Pancreas (tissue), 10 donors: ENCODE results near the gene CEP97. TPM values are rescaled to one million over a fixed set of nuclear protein-coding genes. Genes with fewer than 3 reads are reported as not detected.

Experiments used
- ATAC-seq, 4 donors: fragments of 200-7000 bp; cut with Tn5 transposase; one replicate each; pipeline versions ENCODE4 v1.8.0 to v1.9.1; 2020; ENCODE audit warnings: mild to moderate bottlenecking in 4 of 4, moderate library complexity in 4 of 4
- DNase-seq, 6 donors: peaks; one replicate each; pipeline ENCODE4 v3.0.0-alpha.2; 2020
- FAIRE-seq: peaks from 2 replicates; lab custom pipeline; 2012; peaks lifted over from hg19 to GRCh38; lab: Jason Lieb, UNC
- H3K27ac ChIP-seq, 4 donors: fragments of 200-600 bp; sonication (generic); 1 replicate in 3 of 4; 2 replicates in 1 of 4; pipeline versions ENCODE4 v1.5.0 to v1.8.0; 2020
- H3K27me3 ChIP-seq, 4 donors: fragments of 200-600 bp; one replicate each; pipeline ENCODE4 v1.8.0; 2021
- H3K36me3 ChIP-seq, 3 donors: fragments of 200-600 bp; sonication (generic) in 1 of 3; one replicate each; pipeline versions ENCODE4 v1.5.0 to v1.8.0; 2020 to 2021
- H3K4me1 ChIP-seq, 3 donors: fragments of 200-600 bp; one replicate each; pipeline ENCODE4 v1.8.0; 2021
- H3K4me3 ChIP-seq, 4 donors: fragments of 200-600 bp; sonication (generic) in 2 of 4; one replicate each; pipeline versions ENCODE4 v1.5.0 to v1.8.0; 2020 to 2021
- H3K9me3 ChIP-seq, 4 donors: fragments of 200-600 bp; one replicate each; pipeline ENCODE4 v1.8.0; 2021
- WGBS, 2 donors: extraction: QIAGEN DNeasy Blood & Tissue Kit; methylation state at CpG; one replicate each; pipeline ENCODE4 v1.1.7; 2013; 5-methylcytosine and 5-hydroxymethylcytosine counted together
- intact Hi-C, 3 donors: fragments of 100-400 bp; cut with DNase I; formaldehyde crosslinking; loops; one replicate each; pipeline versions ENCODE4 v1.11.1 to v1.14.2; 2022
- polyA plus RNA-seq, 2 donors: library from polyadenylated mRNA; stranded (reverse); fragments of 200-250 nt; gene quantifications; one replicate each; pipeline ENCODE4 v1.2.3, GENCODE V29; 2013
- total RNA-seq, 6 donors: library from RNA; stranded (reverse); fragmentation: NEBNext Ultra II Directional in 4 of 6; extraction: Animal tissue kit (Norgen Biotek cat#: 25700) in 4 of 6; gene quantifications; one replicate each; pipeline versions ENCODE4 v1.2.1 to v1.2.4, GENCODE V29; 2021 to 2023
- TF ChIP-seq, protein P1 (sequence below), 4 donors: fragments of 200-600 bp; sonication (generic) in 3 of 4; IDR thresholded peaks; one replicate each; pipeline versions ENCODE4 v1.5.0 to v1.8.0; 2021; ENCODE audit warnings: antibody characterized with exemption in 4 of 4
- donor health status: healthy with polysubstance abuse.
- donor health status: DM: no; HTN: no; CAD: no; lungs with moderate emphysema.
- donor health status: DM: no; HTN: no; CAD: no.
- donor health status: control.
- donor health status: control.
- donor health status: Bipolar disorder and iron deficiency.
- donor health status: DM: yes; HTN: yes; CAD: no.
- donor health status: DM: no; HTN: no; CAD: no.
- donor health status: DM: no; HTN: no; CAD: no.
- donor health status: DM: yes; HTN: yes; CAD: no.

Gene CEP97
- 1 to 10 TPM; 1.4 to 4.6 (median 2.3) TPM for total RNA-seq
- 1 to 10 TPM in 1 of 2 donors, under 1 TPM in 1; 0.76 to 1.4 TPM for polyA plus RNA-seq

DNA sequence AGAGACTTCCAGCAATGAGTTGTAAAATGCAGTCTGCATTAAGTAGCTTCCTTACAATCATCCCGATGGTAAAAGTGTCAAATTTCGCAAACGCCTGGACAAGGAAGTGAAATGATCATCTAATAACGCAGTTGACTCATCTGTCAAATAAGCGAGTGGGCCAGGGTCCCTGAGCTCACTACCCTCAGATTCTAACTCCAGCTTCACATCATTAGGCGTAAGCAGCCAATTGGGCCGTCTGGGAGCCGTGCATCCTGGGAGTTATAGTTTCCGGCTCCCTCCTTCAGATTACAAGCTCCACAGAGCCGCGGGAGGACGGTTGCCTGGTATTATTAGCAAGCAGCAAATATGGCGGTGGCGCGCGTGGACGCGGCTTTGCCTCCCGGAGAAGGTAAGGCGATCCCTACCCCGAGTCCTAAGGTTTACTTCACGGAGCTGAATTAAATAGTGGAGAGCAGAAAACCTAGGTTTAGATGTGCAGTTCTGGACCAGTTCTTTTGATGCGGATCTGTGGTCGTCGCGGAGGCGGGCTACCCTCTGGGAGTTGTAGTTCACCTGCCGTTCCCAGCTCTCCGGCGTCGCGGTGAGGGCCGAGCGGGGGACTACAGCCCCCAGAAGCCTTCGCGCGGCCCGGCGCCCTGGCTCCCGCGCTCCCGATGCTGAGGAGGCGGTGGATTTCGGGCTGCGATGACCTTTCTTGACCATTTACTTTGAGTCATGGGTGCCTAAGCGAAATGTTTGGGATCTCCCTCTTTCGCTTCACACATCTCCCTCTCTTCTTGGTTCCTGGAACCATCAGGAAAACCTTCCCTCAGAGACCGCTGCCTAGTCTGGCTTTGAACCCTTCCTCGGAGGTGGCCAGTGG, at the start of gene CEP97:
Gene CEP97, plus strand, starts transcription at position 286 of the 865 bp plus-strand sequence. Its CDS starts 63 bp downstream, at position 349.
- TF ChIP-seq, protein P1, sequence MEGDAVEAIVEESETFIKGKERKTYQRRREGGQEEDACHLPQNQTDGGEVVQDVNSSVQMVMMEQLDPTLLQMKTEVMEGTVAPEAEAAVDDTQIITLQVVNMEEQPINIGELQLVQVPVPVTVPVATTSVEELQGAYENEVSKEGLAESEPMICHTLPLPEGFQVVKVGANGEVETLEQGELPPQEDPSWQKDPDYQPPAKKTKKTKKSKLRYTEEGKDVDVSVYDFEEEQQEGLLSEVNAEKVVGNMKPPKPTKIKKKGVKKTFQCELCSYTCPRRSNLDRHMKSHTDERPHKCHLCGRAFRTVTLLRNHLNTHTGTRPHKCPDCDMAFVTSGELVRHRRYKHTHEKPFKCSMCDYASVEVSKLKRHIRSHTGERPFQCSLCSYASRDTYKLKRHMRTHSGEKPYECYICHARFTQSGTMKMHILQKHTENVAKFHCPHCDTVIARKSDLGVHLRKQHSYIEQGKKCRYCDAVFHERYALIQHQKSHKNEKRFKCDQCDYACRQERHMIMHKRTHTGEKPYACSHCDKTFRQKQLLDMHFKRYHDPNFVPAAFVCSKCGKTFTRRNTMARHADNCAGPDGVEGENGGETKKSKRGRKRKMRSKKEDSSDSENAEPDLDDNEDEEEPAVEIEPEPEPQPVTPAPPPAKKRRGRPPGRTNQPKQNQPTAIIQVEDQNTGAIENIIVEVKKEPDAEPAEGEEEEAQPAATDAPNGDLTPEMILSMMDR (IDR thresholded peaks at IDR 0.05): no peak
- FAIRE-seq (peak; percentile 76), DNase-seq (peak; percentile 81 to 93 (median 88)), ATAC-seq (peak; percentile 99 to 100 (median 100))
- H3K36me3 ChIP-seq: no peaks in the 10 kb centered on the region
- no peaks in the 10 kb centered on the region for H3K27me3 ChIP-seq
- intact Hi-C loops: no loop called here
- 0% methylated on average over 49 of the region's 49 CpGs for WGBS, 2 donors
- H3K4me1 ChIP-seq: peaks cover 0 to 7% (median 0%) of the 10 kb centered on the region in 3 donors
- H3K27ac ChIP-seq: peak within 1 kb of the TSS; percentile 14 to 67 (median 40)
- H3K9me3 ChIP-seq: no peaks in the 10 kb centered on the region
- H3K4me3 ChIP-seq: peak within 1 kb of the TSS; percentile 53 to 68 (median 64)

DNA sequence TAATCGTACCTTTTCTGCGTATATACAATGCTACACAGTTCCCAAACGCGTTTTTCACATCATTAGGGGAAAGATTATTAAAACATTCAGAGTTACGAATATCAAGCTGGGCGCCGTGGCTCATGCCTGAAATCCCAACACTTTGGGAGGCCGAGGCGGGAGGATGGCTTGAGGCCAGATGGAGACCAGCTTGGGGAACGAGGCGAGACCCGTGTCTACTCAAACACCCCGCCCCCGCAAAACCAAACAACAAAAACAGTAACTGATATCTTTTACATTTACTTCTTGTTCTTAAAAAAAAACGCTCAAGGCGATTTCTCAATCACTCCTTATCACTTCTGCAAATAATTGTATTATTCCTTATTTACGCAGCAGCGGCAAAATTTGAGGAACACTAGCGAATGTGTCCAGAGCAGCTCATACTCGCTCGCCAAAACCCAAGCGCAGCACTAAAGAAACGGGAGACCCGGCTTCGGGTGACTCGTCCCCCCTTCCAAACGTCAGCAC, 48.7 kb upstream of the CEP97 start:
- H3K9me3 ChIP-seq: no peaks in the 10 kb centered on the region
- peak in 1 of 6 donors; percentile 58 for DNase-seq
- peak overlapping the region; percentile 70 to 98 (median 94) for H3K4me3 ChIP-seq
- TF ChIP-seq, protein P1 (IDR thresholded peaks at IDR 0.05): no peak
- H3K27me3 ChIP-seq: no peaks in the 10 kb centered on the region
- WGBS, 2 donors: 2 to 4% methylated on average over 27 of the region's 27 CpGs
- intact Hi-C loops: no loop called here
- peaks cover 7 to 27% (median 12%) of the 10 kb centered on the region in 3 donors for H3K4me1 ChIP-seq
- FAIRE-seq: no peak
- H3K36me3 ChIP-seq: peaks cover 0 to 7% (median under 1%) of the 10 kb centered on the region in 3 donors
- no peak for ATAC-seq
- H3K27ac ChIP-seq: peak overlapping the region; percentile 88 to 97 (median 96)

- H3K27ac ChIP-seq: peak overlapping the region; percentile 88 to 97 (median 96)
- H3K36me3 ChIP-seq: peaks cover 0 to 13% (median 6%) of the 10 kb centered on the region in 3 donors
- WGBS, 2 donors: 0 to 1% methylated on average over 53 to 57 of the region's 57 CpGs
- intact Hi-C loops: no loop called here
- peak overlapping the region; percentile 70 to 98 (median 94) for H3K4me3 ChIP-seq
- H3K9me3 ChIP-seq: no peaks in the 10 kb centered on the region
- H3K27me3 ChIP-seq: no peaks in the 10 kb centered on the region
- FAIRE-seq (no peak), DNase-seq (peak; percentile 94 to 96 (median 95)), ATAC-seq (peak; percentile 87 to 93 (median 88))
- H3K4me1 ChIP-seq: peaks cover 7 to 27% (median 12%) of the 10 kb centered on the region in 3 donors
- TF ChIP-seq, protein P1 (IDR thresholded peaks at IDR 0.05): no peak
Measured at GRCh38 chr3:101676216-101676764, 48.1 kb upstream of the CEP97 start.

DNA sequence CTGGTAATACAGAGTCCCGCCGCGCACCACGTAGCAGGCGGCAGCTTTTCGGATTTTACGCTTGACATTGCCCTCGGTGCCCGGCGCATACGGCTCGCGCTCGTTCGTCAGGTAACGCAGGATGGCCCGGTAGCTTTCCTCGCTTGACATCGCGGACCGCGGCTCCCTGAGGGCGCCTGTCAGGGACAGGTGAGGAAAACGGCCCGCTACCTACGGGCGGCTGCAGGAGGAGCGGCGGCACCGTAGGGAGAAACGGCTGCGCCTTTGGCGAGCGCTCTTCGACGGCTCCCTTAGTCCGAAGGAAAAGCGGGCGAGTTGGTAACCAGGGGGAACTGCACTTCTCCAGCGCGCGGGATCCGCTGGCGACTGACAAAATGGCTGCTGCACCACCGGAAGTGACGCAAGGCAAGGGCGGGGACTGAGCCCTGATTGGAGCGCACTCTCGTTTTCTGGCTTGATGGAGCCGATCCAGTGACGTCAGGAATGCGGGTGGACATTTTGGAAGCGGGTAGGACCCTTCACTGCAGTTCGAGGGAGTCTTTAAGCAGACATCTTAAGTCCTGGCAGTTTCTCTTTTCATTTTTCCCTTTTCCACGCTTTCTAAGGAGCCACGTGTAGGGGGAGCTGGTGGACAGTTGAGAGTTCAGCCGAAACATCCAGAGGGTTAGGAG, 47.5 kb upstream of the CEP97 start, which contains the start of gene ZBTB11:
Gene ZBTB11, minus strand, starts transcription at position 368 of the 671 bp plus-strand sequence. Its CDS starts 218 bp downstream, at position 150.
- peak within 1 kb of the TSS; percentile 88 to 97 (median 96) for H3K27ac ChIP-seq
- peak within 1 kb of the TSS; percentile 70 to 98 (median 94) for H3K4me3 ChIP-seq
- H3K9me3 ChIP-seq: no peaks in the 10 kb centered on the region
- no peaks in the 10 kb centered on the region for H3K27me3 ChIP-seq
- H3K36me3 ChIP-seq: peaks cover 0 to 19% (median 11%) of the 10 kb centered on the region in 3 donors
- WGBS, 2 donors: 0% methylated on average over 57 of the region's 57 CpGs
- DNase-seq (peak; percentile 98 to 100 (median 99)), ATAC-seq (peak; percentile 85 to 91 (median 88)), FAIRE-seq (peak; percentile 94)
- H3K4me1 ChIP-seq: peaks cover 7 to 28% (median 12%) of the 10 kb centered on the region in 3 donors
- TF ChIP-seq, protein P1 (IDR thresholded peaks at IDR 0.05): peak in 1 of 4 donors; percentile 16
- intact Hi-C loops: no loop called here
